Memory B cell (primary cell): ENCODE results near the gene MAST3.
"Not testable (repeated sequence)": the region's sequence is repeated elsewhere in the genome, so short reads cannot be mapped to it uniquely, and the experiment has no call there.

ENCODE experiments used
- ATAC-seq: fragments of 150-1000 bp; cut with Tn5 transposase; 2 replicates; pipeline ENCODE4 v1.10.0; 2021; ENCODE audit warnings: low read depth, mild to moderate bottlenecking, moderate library complexity
- DNase-seq, 2 donors: peaks; one replicate each; pipeline ENCODE4 v3.0.0; 2022; ENCODE audit warnings: low spot score in 2 of 2
- H3K27ac Mint-ChIP-seq: one replicate; pipeline ENCODE4 v1.8.0; 2022; ENCODE audit warnings: mild to moderate bottlenecking, moderate library complexity, mixed read lengths
- H3K27me3 Mint-ChIP-seq: one replicate; pipeline ENCODE4 v1.8.0; 2022; ENCODE audit warnings: mixed read lengths
- H3K36me3 Mint-ChIP-seq: one replicate; pipeline ENCODE4 v1.8.0; 2022; ENCODE audit warnings: mild to moderate bottlenecking, mixed read lengths
- H3K4me1 Mint-ChIP-seq: one replicate; pipeline ENCODE4 v1.8.0; 2022; ENCODE audit warnings: mixed read lengths
- H3K4me3 Mint-ChIP-seq: one replicate; pipeline ENCODE4 v1.8.0; 2022; ENCODE audit warnings: mild to moderate bottlenecking, moderate library complexity, mixed read lengths
- H3K9me3 Mint-ChIP-seq: one replicate; pipeline ENCODE4 v1.8.0; 2022; ENCODE audit warnings: mixed read lengths

The MAST3 gene

GRCh38 chr19:18096258-18096657, 1.3 kb upstream of the MAST3 start:
- Mint-ChIP-seq H3K27ac (no peak overlapping the region), H3K4me3 (peak overlapping the region; percentile 51), H3K9me3 (no peaks in the 10 kb centered on the region), H3K27me3 (no peaks in the 10 kb centered on the region), H3K36me3 (peaks cover 3% of the 10 kb centered on the region), H3K4me1 (peaks cover 16% of the 10 kb centered on the region)
- ATAC-seq (no peak), DNase-seq (no peak)

GRCh38 chr19:18097993-18098890, 664 bp downstream of the MAST3 start:
- no peaks in the 10 kb centered on the region for H3K9me3 Mint-ChIP-seq
- H3K27me3 Mint-ChIP-seq = no peaks in the 10 kb centered on the region
- H3K4me1 Mint-ChIP-seq = peaks cover 21% of the 10 kb centered on the region
- peak overlapping the region; percentile 93 for H3K27ac Mint-ChIP-seq
- peak overlapping the region; percentile 90 for H3K4me3 Mint-ChIP-seq
- H3K36me3 Mint-ChIP-seq = peaks cover 9% of the 10 kb centered on the region
- DNase-seq (no peak), ATAC-seq (peak; percentile 23)

GRCh38 chr19:18098891-18099622, 1.5 kb downstream of the MAST3 start:
- Mint-ChIP-seq H3K27ac (peak overlapping the region; percentile 93), H3K27me3 (no peaks in the 10 kb centered on the region), H3K4me3 (peak overlapping the region; percentile 90), H3K36me3 (peaks cover 9% of the 10 kb centered on the region), H3K9me3 (no peaks in the 10 kb centered on the region), H3K4me1 (peaks cover 24% of the 10 kb centered on the region)
- ATAC-seq (peak; percentile 73), DNase-seq (peak; percentile 74 to 78)

DNA sequence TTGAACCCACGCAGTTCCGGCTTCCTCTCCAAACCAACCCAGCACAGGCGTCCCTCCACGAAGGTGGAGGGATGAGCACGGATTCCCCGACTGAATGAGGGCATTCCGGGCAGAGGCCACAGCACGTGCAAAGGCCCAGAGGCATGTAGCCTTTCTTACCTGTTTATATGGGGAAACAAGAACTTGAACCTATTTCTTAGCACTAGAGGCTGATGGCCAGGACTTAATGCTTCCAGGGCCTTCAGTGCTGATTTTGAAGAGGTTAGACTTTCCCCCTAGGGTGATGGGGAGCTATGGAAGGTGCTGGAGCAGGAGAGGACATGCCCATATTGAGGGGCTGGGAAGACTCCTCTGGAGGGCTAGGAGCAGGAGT, 2.0 kb downstream of the MAST3 start:
- DNase-seq = no peak
- H3K36me3 Mint-ChIP-seq = peaks cover 9% of the 10 kb centered on the region
- H3K4me1 Mint-ChIP-seq = peaks cover 26% of the 10 kb centered on the region
- ATAC-seq = no peak
- H3K4me3 Mint-ChIP-seq = peak overlapping the region; percentile 90
- no peaks in the 10 kb centered on the region for H3K9me3 Mint-ChIP-seq
- no peaks in the 10 kb centered on the region for H3K27me3 Mint-ChIP-seq
- peak overlapping the region; percentile 93 for H3K27ac Mint-ChIP-seq

DNA sequence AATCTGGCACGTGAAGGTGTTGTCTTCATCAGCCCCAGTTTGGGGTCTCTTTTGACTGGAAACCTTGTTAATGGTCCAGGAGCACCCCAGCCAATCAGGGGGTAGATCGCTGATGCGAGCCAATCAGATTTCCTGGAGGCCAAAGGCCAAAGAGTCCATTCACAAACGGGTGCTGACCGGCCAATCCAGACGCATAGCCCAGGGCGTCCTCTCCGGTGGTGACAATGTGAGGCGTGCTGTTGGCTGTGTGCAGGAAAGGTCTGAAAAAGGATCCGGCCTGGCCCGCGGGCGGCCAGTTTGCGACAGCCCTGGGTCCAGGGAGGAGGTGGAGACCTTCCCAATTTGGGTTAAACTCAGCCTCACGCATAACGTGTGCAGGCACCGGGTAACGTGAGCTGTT, 3.1 kb downstream of the MAST3 start:
- H3K27ac Mint-ChIP-seq = no peak overlapping the region
- H3K9me3 Mint-ChIP-seq = no peaks in the 10 kb centered on the region
- DNase-seq (no peak), ATAC-seq (no peak)
- no peaks in the 10 kb centered on the region for H3K27me3 Mint-ChIP-seq
- no peak overlapping the region for H3K4me3 Mint-ChIP-seq
- H3K36me3 Mint-ChIP-seq = peaks cover 9% of the 10 kb centered on the region
- peaks cover 26% of the 10 kb centered on the region for H3K4me1 Mint-ChIP-seq

DNA sequence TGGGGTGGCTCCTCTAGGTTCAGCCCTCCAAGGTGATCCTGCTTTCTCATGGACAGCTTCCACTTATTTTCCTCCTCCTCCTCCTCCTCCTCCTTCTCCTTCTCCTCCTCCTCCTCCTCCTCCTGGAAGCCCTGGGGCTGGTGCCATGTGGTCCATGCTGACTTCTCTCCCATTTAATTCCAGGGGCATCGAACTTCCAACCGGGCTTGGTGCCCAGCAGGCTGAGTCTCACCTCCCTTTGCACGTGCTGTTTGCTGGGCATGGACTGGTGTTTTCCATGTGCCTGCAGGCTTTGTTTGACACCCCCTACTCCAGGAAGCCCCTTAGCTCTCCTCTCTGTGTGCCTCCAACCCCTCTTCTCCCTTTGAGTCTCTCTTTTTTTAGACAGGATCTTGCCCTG, 3.7 kb downstream of the MAST3 start:
- no peak overlapping the region for H3K27ac Mint-ChIP-seq
- no peaks in the 10 kb centered on the region for H3K27me3 Mint-ChIP-seq
- no peak for DNase-seq
- peaks cover 26% of the 10 kb centered on the region for H3K4me1 Mint-ChIP-seq
- H3K36me3 Mint-ChIP-seq = peaks cover 9% of the 10 kb centered on the region
- no peak for ATAC-seq
- H3K4me3 Mint-ChIP-seq = no peak overlapping the region
- H3K9me3 Mint-ChIP-seq = no peaks in the 10 kb centered on the region

DNA sequence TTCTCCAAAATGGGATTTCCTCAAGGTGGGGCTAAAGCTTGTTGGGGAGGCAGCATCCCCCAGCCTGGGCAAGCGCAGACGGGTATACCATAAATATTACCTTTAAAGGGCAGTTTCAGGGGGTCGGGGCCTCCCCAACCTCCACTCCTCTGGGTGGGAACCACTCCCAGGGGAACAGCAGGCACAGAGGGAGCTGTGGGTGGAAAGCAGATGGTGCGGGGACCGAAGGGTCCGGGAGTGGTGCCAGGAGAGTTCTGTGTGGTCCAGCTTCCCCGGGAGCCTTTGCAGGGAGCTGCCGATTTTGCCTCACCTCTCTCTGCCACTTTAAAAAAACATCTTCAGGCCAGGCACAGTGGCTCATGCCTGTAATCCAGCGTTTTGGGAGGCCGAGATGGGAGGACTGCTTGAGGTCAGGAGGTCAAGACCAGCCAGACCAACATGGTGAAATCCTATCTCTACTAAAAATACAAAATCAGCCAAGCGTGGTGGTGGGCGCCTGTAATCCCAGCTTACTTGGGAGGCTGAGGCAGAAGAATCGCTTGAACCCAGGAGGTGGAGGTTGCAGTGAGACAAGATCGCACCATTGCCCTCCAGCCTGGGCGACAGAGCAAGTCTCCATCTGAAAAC, 5.5 kb downstream of the MAST3 start:
- Mint-ChIP-seq H3K9me3 (no peaks in the 10 kb centered on the region), H3K36me3 (peaks cover 10% of the 10 kb centered on the region), H3K27ac (peak overlapping the region; percentile 58), H3K27me3 (no peaks in the 10 kb centered on the region), H3K4me3 (no peak overlapping the region), H3K4me1 (peaks cover 35% of the 10 kb centered on the region)
- DNase-seq = no peak
- no peak for ATAC-seq

DNA sequence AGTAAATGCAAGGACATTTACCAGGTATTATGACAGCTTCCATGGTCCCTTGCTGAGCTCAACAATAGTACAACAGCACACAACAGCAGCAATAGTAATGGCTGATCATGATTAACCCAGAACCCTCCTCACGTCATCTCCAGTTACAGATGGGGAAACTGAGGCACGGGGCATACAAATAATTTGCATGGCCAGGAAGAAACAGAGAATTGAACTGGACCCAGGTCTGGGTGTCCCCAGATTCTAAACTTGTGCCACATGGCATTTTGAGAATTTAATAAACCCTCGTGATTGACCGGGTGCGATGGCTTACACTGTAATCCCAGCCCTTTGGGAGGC, 7.2 kb downstream of the MAST3 start:
- H3K4me1 Mint-ChIP-seq = peaks cover 38% of the 10 kb centered on the region
- ATAC-seq (no peak), DNase-seq (no peak)
- peaks cover 10% of the 10 kb centered on the region for H3K36me3 Mint-ChIP-seq
- H3K27me3 Mint-ChIP-seq = no peaks in the 10 kb centered on the region
- no peaks in the 10 kb centered on the region for H3K9me3 Mint-ChIP-seq
- H3K27ac Mint-ChIP-seq = peak overlapping the region; percentile 31
- H3K4me3 Mint-ChIP-seq = peak overlapping the region; percentile 75

GRCh38 chr19:18105259-18105658, 7.7 kb downstream of the MAST3 start:
- not testable (repeated sequence) for DNase-seq, H3K27me3 Mint-ChIP-seq, H3K4me3 Mint-ChIP-seq, ATAC-seq, H3K36me3 Mint-ChIP-seq, H3K27ac Mint-ChIP-seq, H3K9me3 Mint-ChIP-seq
- peaks cover 37% of the 10 kb centered on the region for H3K4me1 Mint-ChIP-seq

- DNase-seq (no peak), ATAC-seq (no peak)
- H3K4me3 Mint-ChIP-seq = peak overlapping the region; percentile 49
- peaks cover 5% of the 10 kb centered on the region for H3K36me3 Mint-ChIP-seq
- H3K9me3 Mint-ChIP-seq = no peaks in the 10 kb centered on the region
- peak overlapping the region; percentile 39 for H3K27ac Mint-ChIP-seq
- H3K27me3 Mint-ChIP-seq = no peaks in the 10 kb centered on the region
- H3K4me1 Mint-ChIP-seq = peaks cover 32% of the 10 kb centered on the region
These were observed 9.7 kb downstream of the MAST3 start for GRCh38 chr19:18107235-18107634.

DNA sequence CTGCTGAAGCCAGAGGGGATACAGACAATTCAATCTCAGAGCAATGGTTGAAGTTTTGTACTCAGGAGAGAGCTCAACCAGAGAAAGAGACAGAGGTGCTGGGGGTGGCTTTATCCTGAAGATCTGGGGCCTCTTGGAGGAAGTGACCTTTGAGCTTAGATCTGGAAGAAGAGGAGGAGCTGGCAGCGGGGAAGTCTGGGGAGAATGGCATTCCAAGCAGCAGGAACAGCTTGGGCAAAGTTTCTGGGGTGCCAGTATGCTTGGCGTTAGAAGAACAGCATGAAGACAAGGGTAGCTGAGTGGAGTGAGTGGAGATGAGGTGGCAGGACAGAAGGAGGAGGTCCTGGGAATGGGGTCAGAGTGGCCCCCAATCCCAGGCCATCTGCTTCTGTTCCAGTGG, 11.3 kb downstream of the MAST3 start:
- H3K27me3 Mint-ChIP-seq = no peaks in the 10 kb centered on the region
- peak overlapping the region; percentile 74 for H3K4me3 Mint-ChIP-seq
- peaks cover 8% of the 10 kb centered on the region for H3K36me3 Mint-ChIP-seq
- DNase-seq (no peak), ATAC-seq (no peak)
- peaks cover 33% of the 10 kb centered on the region for H3K4me1 Mint-ChIP-seq
- no peaks in the 10 kb centered on the region for H3K9me3 Mint-ChIP-seq
- H3K27ac Mint-ChIP-seq = peak overlapping the region; percentile 39

DNA sequence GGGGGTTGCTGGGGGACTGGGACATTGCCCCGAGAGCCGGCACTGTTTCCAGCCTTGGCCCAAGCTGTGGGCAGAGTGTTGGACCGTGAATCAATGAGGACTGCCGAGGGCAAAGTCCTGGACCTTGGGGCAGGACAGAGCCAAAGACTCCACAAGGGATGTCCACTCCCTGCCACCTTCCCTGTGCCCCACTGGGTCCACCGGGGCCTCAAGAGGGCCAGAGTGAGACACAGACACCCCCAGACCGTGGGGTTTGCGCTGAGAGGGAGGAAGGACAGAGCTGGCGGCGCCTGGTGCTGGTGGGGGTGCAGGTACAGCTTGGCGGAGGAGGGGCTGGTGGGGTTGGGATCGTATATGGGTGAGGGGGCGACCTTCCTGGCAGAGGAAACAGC, 11.8 kb downstream of the MAST3 start:
- H3K27me3 Mint-ChIP-seq = no peaks in the 10 kb centered on the region
- H3K9me3 Mint-ChIP-seq = no peaks in the 10 kb centered on the region
- H3K4me3 Mint-ChIP-seq = peak overlapping the region; percentile 74
- ATAC-seq = no peak
- H3K27ac Mint-ChIP-seq = peak overlapping the region; percentile 39
- no peak for DNase-seq
- peaks cover 10% of the 10 kb centered on the region for H3K36me3 Mint-ChIP-seq
- H3K4me1 Mint-ChIP-seq = peaks cover 33% of the 10 kb centered on the region

- Mint-ChIP-seq H3K4me1 (peaks cover 36% of the 10 kb centered on the region), H3K9me3 (no peaks in the 10 kb centered on the region), H3K27me3 (no peaks in the 10 kb centered on the region), H3K4me3 (peak overlapping the region; percentile 74), H3K27ac (peak overlapping the region; percentile 39), H3K36me3 (peaks cover 14% of the 10 kb centered on the region)
- ATAC-seq (peak; percentile 50), DNase-seq (peak in 1 of 2 donors; percentile 61)
These were observed 12.4 kb downstream of the MAST3 start for GRCh38 chr19:18109733-18110608.
